ENCODE data around the gene UMODL1. TPM values are rescaled to one million over a fixed set of nuclear protein-coding genes. Genes with fewer than 3 reads are reported as not detected.

UMODL1 gene
- total RNA-seq, 2 experiments from 2014 or later = 0.10 to 0.21 TPM

- POLR2A ChIA-PET = no interaction called here
- H3K4me1 Mint-ChIP-seq = peaks cover 49% of the 10 kb centered on the region
- CTCF ChIA-PET = interaction anchor here (0.9 to 1.1 kb wide), 2 partner anchors 9 to 28 kb away, joined by 3 to 4 read pairs; no protein-coding TSS in a partner anchor
- DNase-seq = no peak
- H3K27ac Mint-ChIP-seq = no peak overlapping the region
- no peaks in the 10 kb centered on the region for H3K36me3 Mint-ChIP-seq (ENCODE audit: low read depth)
- no peak overlapping the region for H3K4me3 Mint-ChIP-seq
- H3K9me3 Mint-ChIP-seq = no peaks in the 10 kb centered on the region
- peaks cover 2% of the 10 kb centered on the region for H3K27me3 Mint-ChIP-seq
These were observed 12.4 kb upstream of the UMODL1 start for GRCh38 chr21:42058631-42059111.

- H3K27ac Mint-ChIP-seq = no peak overlapping the region
- CTCF ChIA-PET = interaction anchor here (0.9 kb wide), 1 partner anchor 10 kb away, joined by 4 read pairs; no protein-coding TSS in a partner anchor
- POLR2A ChIA-PET = no interaction called here
These were observed 12.0 kb upstream of the UMODL1 start for GRCh38 chr21:42059141-42059540.

DNA sequence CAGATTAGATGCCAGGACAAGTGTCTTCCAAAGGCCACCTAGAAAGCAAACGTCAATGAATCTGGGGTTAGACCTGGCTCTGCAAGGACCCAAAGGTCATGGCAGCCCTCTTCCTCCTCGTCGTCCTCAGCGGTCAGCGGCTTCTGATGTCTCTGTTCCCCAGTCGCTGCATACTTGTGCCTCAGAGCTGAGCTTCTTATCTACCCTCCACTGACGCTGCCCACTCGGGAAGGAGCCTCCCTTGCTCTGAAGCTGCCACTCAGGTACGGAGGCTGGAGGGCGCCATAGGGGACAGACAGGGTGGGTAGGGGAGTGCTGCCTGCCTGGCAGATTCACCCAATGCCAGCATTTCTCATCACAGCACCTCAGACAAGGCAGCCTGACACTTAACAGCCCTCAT lies 11.4 kb upstream of the UMODL1 start:
- ChIA-PET POLR2A (no interaction called here), CTCF (no interaction called here)
- Mint-ChIP-seq H3K27ac (no peak overlapping the region), H3K4me3 (no peak overlapping the region), H3K9me3 (no peaks in the 10 kb centered on the region), H3K4me1 (peaks cover 59% of the 10 kb centered on the region), H3K27me3 (peaks cover 2% of the 10 kb centered on the region), H3K36me3 (ENCODE audit: low read depth) (no peaks in the 10 kb centered on the region)
- no peak for DNase-seq

More at GRCh38 chr21:42059141-42059540, 12.0 kb upstream of the UMODL1 start:
- H3K9me3 Mint-ChIP-seq = no peaks in the 10 kb centered on the region
- no peaks in the 10 kb centered on the region for H3K36me3 Mint-ChIP-seq (ENCODE audit: low read depth)
- no peak overlapping the region for H3K4me3 Mint-ChIP-seq
- peaks cover 54% of the 10 kb centered on the region for H3K4me1 Mint-ChIP-seq
- DNase-seq = no peak
- H3K27me3 Mint-ChIP-seq = peaks cover 2% of the 10 kb centered on the region

DNA sequence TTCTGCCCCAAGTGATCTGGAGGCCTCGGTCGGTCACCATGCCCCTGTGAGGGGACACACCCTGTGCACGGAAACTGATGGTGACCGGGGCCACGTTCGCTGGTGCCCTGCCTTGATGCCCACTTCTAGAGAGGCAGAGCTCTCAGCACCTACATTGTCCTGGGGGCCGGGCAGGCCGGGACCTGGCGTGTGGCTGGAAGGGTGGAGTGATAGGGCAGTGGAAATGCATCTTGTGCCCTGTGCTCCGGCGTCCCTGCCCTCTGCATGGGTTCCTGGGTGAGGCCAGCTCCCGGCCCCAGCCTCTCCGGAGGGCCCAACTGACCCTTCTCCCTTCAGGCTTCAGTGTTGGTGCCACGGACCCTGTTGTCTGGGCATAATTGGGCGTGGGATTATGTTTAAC lies 11.0 kb upstream of the UMODL1 start:
- CTCF ChIA-PET = no interaction called here
- DNase-seq = no peak
- peaks cover 2% of the 10 kb centered on the region for H3K27me3 Mint-ChIP-seq
- POLR2A ChIA-PET = no interaction called here
- H3K36me3 Mint-ChIP-seq (ENCODE audit: low read depth) = no peaks in the 10 kb centered on the region
- H3K27ac Mint-ChIP-seq = no peak overlapping the region
- H3K9me3 Mint-ChIP-seq = no peaks in the 10 kb centered on the region
- H3K4me1 Mint-ChIP-seq = peaks cover 64% of the 10 kb centered on the region
- H3K4me3 Mint-ChIP-seq = no peak overlapping the region

DNA sequence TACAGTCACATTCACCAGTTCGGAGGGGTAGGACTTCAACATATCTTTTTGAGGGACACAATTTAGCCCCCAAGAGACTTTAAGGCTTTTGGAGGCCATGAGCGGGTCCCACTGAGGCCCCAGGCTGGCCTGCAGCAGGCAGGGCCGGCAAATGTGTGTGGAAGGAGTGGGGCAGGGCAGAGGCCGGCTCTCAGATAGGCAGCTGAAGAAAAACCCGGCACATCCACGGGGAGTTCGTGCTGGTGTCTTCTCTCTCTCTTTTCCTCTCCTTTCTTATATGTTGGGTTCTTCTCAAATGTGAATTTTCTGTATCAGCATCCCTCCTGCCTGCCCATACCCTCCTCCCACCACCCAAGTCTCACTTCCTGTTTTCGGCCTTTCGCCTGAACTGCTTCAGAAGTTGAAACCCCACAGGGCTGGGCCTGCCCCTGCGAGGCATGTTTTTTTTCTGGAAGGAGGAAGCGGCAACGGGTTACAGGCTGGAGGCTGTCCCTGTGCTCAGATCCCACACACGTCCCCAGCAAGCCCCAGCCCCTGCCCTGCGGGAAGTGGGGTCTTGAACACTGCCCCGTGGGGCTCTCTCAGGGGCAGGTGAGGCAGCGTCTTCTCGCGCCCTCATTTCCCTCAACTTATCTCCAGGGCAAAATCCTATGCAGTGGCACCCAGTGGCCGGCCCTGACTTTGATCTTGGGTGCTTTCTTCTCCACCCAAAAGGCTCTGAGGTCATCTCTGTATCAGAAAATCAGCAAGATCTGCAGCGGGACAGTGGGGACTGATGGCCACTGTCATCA lies 9.7 kb upstream of the UMODL1 start:
- H3K4me3 Mint-ChIP-seq = peak overlapping the region; percentile 85

DNA sequence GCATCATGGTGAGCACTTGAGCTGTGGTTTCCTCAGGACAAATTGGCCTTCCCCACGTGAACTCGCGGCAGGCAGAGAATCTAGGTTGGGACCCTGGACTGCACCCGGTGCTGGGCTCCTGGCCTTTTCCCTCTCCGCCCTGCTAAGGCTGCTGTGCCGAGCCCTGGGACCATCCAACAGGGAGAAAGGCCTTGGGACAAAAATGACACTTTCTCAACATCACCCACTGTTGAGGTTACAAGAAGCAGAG lies 9.2 kb upstream of the UMODL1 start:
- no peak for DNase-seq
- no peaks in the 10 kb centered on the region for H3K27me3 Mint-ChIP-seq
- H3K9me3 Mint-ChIP-seq = no peaks in the 10 kb centered on the region
- peak overlapping the region; percentile 100 for H3K27ac Mint-ChIP-seq
- peaks cover 2% of the 10 kb centered on the region for H3K36me3 Mint-ChIP-seq (ENCODE audit: low read depth)
- H3K4me1 Mint-ChIP-seq = peaks cover 73% of the 10 kb centered on the region
- ChIA-PET CTCF (interaction anchor here (1.5 kb wide), 1 partner anchor 46 kb away, joined by 3 read pairs; no protein-coding TSS in a partner anchor), POLR2A (no interaction called here)
- H3K4me3 Mint-ChIP-seq = peak overlapping the region; percentile 85

More for the DNA sequence above, 9.7 kb upstream of the UMODL1 start:
- peaks cover 72% of the 10 kb centered on the region for H3K4me1 Mint-ChIP-seq
- H3K36me3 Mint-ChIP-seq (ENCODE audit: low read depth) = peaks cover 2% of the 10 kb centered on the region
- H3K9me3 Mint-ChIP-seq = no peaks in the 10 kb centered on the region
- CTCF ChIA-PET = interaction anchor here (1.5 kb wide), 1 partner anchor 47 kb away, joined by 3 read pairs; no protein-coding TSS in a partner anchor
- POLR2A ChIA-PET = no interaction called here
- peak overlapping the region; percentile 100 for H3K27ac Mint-ChIP-seq
- no peaks in the 10 kb centered on the region for H3K27me3 Mint-ChIP-seq
- DNase-seq = peak; percentile 41

DNA sequence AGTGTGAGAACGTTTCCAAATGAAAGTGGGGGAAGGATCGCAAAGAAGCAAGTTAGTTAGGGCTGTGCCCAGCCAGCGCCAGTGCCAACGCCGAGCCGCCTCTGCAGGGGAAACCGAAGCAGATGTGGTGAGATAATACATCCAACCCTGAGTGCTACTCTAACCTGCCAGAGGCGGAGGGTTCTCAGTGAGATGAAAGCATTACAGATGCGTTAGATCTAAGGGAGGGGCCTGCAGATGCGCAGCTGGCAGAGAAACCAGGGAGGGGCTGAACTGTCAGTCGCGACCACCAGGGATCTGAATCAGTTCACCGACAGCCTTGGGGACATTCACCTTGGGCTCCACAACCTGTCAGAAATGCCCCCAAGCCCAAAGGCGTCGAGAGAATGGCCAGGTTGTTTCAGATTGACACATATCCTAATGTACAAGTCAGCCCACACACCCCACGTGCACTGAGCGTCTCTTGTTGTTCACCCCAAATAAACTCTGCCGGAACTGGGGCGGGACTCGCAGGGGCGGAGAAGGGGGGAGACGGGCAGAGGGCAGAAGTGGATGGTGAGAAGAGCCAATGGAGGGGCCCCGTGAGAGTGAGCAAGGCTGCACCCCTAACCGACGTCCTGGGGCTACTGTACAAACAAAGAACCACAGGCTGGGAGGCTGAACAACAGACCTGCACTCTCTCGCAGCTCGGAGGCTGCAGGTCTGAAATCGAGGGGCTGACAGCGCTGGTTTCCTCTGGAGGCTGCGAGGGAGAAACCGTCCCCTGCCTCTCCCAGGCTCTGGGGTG lies 8.7 kb upstream of the UMODL1 start:
- ChIA-PET CTCF (interaction anchor here (1.5 kb wide), 1 partner anchor 46 kb away, joined by 3 read pairs; no protein-coding TSS in a partner anchor), POLR2A (no interaction called here)
- H3K36me3 Mint-ChIP-seq (ENCODE audit: low read depth) = peaks cover 2% of the 10 kb centered on the region
- no peaks in the 10 kb centered on the region for H3K27me3 Mint-ChIP-seq
- H3K4me1 Mint-ChIP-seq = peaks cover 71% of the 10 kb centered on the region
- peak overlapping the region; percentile 85 for H3K4me3 Mint-ChIP-seq
- peak; percentile 96 for DNase-seq
- H3K27ac Mint-ChIP-seq = peak overlapping the region; percentile 100
- H3K9me3 Mint-ChIP-seq = no peaks in the 10 kb centered on the region

- Mint-ChIP-seq H3K27ac (peak overlapping the region; percentile 100), H3K27me3 (no peaks in the 10 kb centered on the region), H3K36me3 (ENCODE audit: low read depth) (peaks cover 2% of the 10 kb centered on the region), H3K4me3 (peak overlapping the region; percentile 85), H3K9me3 (no peaks in the 10 kb centered on the region), H3K4me1 (peaks cover 67% of the 10 kb centered on the region)
- POLR2A ChIA-PET = no interaction called here
- peak; percentile 36 for DNase-seq
- CTCF ChIA-PET = interaction anchor here (1.3 to 1.5 kb wide), 2 partner anchors 15 to 45 kb away, joined by 3 to 4 read pairs; no protein-coding TSS in a partner anchor
These were observed 7.9 kb upstream of the UMODL1 start for GRCh38 chr21:42063191-42063570.

DNA sequence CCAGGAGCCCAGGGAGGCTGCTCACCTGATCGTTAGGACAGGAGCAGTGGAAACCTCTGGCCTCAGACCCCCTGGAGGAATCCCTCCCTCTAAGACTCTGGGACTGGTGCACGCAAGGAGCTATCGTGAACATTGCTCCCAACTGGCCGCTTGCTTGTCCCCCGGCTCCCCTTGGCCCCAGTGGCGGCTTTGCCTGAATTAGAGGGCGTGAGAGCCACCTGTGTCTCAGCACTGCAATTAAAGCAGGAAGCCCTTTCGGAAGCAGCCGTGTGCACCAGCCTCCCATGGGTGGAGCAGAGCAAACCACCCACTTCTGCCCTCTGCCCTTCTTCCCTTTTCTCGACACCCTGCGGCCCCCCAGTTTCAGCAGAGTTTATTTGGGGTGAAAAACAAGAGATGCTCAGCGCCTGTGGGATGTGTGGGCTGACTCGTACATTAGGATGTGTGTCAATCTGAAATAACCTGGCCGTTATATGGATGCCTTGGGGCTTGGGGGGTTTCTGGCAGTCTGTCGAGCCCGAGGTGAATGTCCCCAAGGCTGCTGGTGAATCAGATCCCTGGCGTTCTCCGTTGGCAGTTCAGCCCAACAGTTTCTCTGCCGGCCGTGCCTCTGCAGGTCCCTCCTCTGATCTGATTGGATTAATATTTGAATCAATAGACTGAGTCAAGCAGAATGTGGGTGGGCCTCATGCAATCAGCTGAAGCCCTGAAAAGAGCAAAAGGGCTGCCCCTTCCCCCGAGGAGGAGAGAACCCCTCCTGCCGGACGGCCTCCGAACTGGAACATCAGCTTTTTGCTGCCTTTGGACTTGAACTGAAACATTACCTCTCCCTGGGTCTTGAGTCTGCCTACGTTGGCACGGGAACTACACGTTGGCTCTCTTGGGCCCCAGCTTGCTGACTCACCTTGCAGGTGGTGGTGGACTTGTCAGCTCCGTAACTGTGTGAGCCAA lies 7.3 kb upstream of the UMODL1 start:
- Mint-ChIP-seq H3K4me3 (peak overlapping the region; percentile 85), H3K27ac (peak overlapping the region; percentile 100), H3K9me3 (no peaks in the 10 kb centered on the region), H3K27me3 (no peaks in the 10 kb centered on the region), H3K36me3 (ENCODE audit: low read depth) (peaks cover 2% of the 10 kb centered on the region), H3K4me1 (peaks cover 60% of the 10 kb centered on the region)
- ChIA-PET CTCF (interaction anchor here (1.3 kb wide), 1 partner anchor 16 kb away, joined by 4 read pairs; no protein-coding TSS in a partner anchor), POLR2A (no interaction called here)
- peak; percentile 68 for DNase-seq

DNA sequence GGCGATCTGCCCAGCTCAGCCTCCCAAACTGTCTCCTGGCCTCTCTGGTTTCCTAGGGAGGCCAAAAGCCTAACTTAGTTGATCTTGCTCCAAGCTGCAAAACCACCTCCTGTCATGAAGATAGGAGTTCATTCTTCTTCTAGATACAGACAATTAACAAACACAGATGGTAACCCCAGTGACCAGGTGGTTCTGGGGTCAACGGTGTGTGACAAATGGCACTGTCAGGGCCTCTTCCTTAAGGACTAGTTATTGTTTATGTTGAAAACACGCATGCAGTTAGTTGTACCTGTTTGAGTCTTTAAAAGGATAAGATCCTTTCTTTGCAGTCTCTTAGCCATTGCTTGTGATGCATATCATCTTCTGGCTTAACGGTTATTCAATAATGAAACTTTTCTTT lies 4.6 kb upstream of the UMODL1 start:
- Mint-ChIP-seq H3K27me3 (no peaks in the 10 kb centered on the region), H3K9me3 (no peaks in the 10 kb centered on the region), H3K27ac (no peak overlapping the region), H3K4me1 (peaks cover 47% of the 10 kb centered on the region), H3K4me3 (no peak overlapping the region), H3K36me3 (ENCODE audit: low read depth) (peaks cover 2% of the 10 kb centered on the region)
- ChIA-PET CTCF (no interaction called here), POLR2A (interaction anchor here (0.6 kb wide), 1 partner anchor 674 kb away, joined by 4 read pairs; no protein-coding TSS in a partner anchor)
- DNase-seq = no peak

GRCh38 chr21:42067531-42068255 lies 3.4 kb upstream of the UMODL1 start:
- Mint-ChIP-seq H3K36me3 (ENCODE audit: low read depth) (peaks cover 2% of the 10 kb centered on the region), H3K27ac (no peak overlapping the region), H3K27me3 (peaks cover 2% of the 10 kb centered on the region), H3K4me3 (no peak overlapping the region), H3K4me1 (peaks cover 35% of the 10 kb centered on the region), H3K9me3 (no peaks in the 10 kb centered on the region)
- CTCF ChIA-PET = no interaction called here
- no peak for DNase-seq
- POLR2A ChIA-PET = no interaction called here

DNA sequence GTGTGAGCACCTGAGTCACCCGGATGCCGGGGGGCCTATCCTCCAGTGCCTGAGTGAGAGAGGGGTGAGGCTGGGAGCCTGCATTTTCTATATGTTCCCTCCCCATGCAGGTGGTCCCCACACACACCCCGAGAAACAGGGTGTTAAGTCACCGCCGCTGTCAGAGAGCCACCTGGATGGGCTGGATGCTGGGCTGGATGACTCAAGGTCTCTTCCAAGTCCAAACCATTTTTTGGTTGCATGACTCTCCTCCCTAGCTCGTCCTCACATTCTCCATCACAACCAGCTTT lies 2.9 kb upstream of the UMODL1 start:
- Mint-ChIP-seq H3K4me3 (no peak overlapping the region), H3K4me1 (peaks cover 30% of the 10 kb centered on the region), H3K36me3 (ENCODE audit: low read depth) (peaks cover 2% of the 10 kb centered on the region), H3K27me3 (peaks cover 2% of the 10 kb centered on the region), H3K27ac (no peak overlapping the region), H3K9me3 (no peaks in the 10 kb centered on the region)
- DNase-seq = no peak
- POLR2A ChIA-PET = no interaction called here
- CTCF ChIA-PET = no interaction called here

Measured in activated CD4-positive, alpha-beta T cell treated with anti-CD3 and anti-CD28 coated beads, Interleukin-2, amount 10 ng/mL, durations not matched to agents 7 days and 5 days (primary cell).